Midbrain (tissue), 1 donor: Measurements from ENCODE around the gene MC3R.
"Not testable (repeated sequence)": the region's sequence is repeated elsewhere in the genome, so short reads cannot be mapped to it uniquely, and the experiment has no call there.

Experiments used
- DNase-seq: peaks from one replicate; lab custom pipeline; 2025; lab: John Stamatoyannopoulos, UW

MC3R gene

DNA sequence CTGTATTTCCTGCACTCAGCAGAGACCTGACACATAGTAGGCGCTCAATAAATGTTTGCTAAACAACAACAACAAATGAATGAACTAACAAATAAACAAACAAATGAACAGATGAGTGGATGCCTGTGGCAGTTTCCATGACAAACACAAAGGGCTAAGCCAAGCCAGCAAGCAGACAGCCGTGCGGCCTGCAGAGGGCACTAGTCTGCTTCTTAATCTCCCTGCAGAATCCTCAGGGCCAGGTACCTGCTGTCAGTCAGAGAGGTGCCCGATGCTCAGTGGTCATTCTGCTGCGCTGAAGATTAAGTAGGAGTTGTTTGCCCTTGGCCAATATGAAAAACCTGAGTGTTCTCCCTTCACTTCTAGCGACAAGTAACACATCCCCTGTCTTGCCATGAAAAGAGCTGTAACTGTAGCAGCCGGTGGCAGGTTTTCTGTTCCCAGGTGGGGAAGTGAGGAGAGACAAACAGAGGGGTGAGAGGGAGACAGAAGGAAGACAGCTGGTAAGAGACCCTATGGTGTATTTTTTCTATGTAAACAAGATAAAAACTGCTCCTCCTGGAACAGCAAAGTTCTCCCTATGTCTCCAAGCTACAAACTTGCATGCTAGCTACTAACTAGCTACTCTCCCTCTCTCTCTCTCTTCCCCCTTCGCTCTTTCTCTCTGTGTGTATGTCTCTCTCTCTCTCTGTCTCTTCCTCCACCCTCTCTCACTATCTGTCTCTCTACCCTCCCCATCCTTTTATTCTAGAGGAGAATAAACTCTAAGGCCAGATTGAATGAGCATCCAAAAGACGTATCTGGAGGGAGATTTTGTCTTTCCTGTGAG, at the start of gene MC3R:
MC3R (plus strand) TSS at position 779 of the 829 bp plus-strand sequence. CDS start 112 bp downstream, outside the sequence.
- peak; percentile 20 for DNase-seq

DNA sequence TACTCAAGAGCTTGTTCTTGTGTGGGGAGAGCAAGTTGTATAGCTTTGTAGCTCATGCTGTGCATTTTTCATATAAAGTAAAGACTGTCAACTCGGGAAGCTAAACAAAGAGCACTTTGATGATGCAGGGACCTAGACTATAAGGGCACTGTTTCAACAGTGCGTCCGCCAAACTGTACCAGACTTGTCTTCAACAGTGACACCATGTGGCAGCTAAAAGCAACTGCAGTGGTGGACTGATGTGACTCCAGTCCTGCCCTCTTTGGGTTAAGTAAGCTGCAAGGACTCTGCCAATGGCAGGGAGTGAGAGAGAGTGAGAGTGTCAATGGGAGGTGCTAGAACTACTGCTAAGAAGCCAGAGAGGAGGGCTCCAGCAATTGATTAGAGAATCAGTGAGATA, 48.1 kb upstream of the MC3R start:
- DNase-seq, result no peak

DNA sequence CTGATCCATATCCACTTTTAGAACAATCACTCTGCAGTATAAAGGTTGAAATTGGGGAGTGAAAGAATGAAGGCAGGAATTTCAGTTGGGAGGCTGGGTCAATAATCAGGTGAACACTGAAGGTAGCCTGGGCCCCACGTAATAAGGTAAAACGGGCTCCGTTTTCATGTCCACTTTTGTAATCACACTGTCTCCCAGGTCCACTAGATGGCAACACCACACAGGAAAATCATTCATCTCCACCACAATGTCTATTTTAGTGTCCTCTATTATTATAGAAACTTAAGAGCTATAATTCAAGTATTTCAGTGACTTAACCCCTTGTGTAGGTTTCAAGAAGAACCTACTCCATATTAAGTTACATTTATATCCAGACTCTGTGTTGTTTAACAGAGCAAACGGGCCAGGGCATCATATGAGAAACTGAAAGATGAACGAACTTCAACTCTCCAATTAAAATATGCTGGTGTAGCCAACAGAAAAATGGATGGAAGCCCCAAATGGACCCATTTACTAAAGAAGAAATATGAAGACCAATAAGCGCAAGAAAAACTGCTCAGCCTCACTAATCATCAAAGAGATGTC, 45.9 kb upstream of the MC3R start:
- DNase-seq, result peak; percentile 33

- no peak for DNase-seq
These were observed 44.3 kb upstream of the MC3R start for GRCh38 chr20:56204206-56204605.

GRCh38 chr20:56205346-56205745, 43.2 kb upstream of the MC3R start:
- DNase-seq, result no peak

- no peak for DNase-seq
These were observed 40.9 kb upstream of the MC3R start for GRCh38 chr20:56207656-56208055.

- no peak for DNase-seq
These were observed 40.4 kb upstream of the MC3R start for GRCh38 chr20:56208121-56208520.

DNA sequence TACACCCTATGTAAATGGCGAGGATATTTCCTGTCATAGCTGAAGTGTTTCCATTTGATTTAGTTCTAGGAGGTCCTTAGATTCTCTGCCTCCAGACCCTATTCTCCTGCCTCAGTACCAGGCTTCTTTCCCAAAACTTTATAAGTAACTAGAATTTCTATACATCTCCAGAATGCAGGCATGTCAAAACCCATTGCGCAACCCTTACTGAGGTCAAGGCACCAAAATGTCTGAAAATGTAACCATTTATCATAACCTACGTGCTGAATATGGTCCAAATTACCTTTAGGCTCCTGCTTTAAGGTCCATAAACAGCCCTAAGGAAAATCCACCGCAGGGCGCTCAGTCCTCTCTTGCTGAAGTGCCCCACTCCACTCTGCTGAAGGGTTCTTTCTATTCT, 37.5 kb upstream of the MC3R start:
- no peak for DNase-seq

DNA sequence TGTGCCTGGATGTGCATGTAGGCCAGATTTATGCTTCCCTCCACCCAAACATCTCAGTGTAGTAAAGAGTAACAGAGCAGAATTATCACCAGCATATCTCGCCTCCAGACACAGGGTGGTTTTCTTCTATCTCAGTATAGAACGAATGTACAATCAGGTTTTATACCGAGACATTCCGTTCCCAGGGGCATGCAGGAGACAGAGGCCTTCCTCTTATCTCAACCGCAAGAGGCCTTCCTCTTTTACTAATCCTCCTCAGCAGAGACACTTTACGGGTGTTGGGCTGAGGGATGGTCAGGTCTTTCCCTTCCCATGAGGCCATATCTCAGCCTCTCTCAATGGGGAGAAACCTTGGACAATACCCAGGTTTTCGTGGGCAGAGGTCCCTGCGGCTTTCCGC, 36.4 kb upstream of the MC3R start:
- no peak for DNase-seq

DNA sequence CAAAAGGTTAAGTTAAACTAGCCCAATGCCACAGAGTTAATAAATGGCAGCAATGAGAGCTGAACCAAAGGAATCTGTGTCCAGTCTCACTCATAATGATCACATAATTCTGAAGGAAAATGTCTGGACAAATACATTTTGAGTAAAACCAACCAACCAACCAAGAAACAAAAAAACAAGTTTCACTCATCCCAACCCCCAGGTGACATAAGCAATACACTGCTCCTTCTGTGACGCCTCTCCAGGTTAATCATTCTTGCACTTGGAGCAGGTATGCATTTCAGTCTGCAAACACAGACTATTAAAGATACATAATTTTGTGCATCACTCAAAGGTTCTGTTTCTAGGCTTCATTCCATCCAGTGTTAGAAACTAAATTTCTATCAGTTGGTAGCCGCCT, 35.2 kb upstream of the MC3R start:
- no peak for DNase-seq

DNA sequence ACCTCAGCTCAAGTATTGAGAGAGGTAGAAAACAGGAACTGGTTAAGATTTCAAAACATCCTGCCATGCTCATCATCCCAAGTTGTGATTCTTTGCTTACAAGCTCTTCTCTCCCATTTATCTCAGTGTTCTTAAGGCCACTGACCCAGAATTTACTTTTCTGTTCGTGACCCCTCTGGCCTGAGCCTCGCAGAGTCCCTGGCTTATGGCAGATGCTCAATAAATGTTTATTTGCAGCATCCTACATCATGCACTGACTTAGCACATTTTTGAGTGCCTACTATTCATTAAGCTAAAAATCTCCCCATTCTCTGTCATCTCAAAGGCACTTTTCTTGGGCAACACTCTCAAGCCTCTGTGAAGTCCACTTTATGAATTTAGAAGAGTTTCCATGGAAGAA, 33.4 kb upstream of the MC3R start:
- DNase-seq, result no peak

GRCh38 chr20:56217829-56218228, 30.7 kb upstream of the MC3R start:
- no peak for DNase-seq

DNA sequence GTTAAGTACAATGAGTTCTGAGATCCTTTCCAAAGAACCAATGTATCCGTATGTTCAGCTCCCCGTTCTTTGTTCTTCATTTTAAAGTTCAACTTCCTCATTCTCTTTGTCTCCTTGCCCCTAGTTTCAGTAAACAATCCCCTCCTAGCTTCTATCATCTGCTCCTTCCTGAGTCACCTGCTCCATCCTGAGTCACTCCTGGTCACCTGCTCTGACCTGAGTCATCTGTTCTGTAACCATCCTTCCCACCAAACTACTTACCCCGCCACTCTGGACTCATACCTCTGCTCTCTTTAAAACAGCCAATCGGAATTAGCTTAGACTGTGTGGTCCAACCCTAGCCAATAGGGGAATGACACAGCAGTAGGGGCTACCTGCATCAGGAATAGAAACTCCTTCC, 27.3 kb upstream of the MC3R start:
- DNase-seq, result not testable (repeated sequence)

- DNase-seq, result no peak
These were observed 26.3 kb upstream of the MC3R start for GRCh38 chr20:56222201-56222600.

- DNase-seq, result no peak
These were observed 25.6 kb upstream of the MC3R start for GRCh38 chr20:56222945-56223344.

DNA sequence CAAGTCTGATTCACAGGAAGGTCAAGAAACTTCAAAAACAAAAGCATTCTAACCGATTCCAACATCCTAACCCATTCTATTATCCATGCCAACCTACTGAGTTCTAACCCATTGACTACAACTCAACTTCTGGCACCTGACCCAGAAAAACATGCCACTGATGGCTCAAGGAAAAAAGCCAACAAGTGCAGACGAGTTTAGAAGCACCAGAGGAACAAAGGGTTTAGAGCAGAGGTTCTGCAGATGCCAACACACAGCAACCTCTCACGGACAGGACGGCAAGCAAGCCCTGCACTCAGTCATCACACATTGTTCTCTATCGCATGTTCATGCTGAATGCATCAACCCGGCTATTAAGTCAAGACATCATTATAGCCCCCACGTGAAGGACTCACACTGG, 25.2 kb upstream of the MC3R start:
- no peak for DNase-seq

DNA sequence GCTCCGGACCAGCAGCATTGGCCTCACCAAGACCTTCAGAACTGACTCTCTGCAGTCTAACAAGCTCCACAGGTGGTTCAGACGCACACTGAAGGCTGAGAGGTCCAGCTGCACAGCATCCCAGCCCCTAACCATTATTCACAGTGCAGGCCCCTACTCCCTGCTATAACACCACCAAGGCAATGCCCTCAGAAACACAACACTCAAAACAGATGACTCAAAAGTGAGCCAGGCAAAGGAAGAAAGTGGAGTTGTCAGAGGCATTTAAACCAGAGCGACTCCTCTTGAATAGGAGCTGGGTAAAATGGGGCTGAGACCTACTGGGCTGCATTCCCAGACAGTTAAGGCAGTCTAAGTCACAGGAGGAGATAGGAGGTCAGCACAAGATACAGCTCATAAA, 20.5 kb upstream of the MC3R start:
- no peak for DNase-seq

- DNase-seq, result no peak
These were observed 18.7 kb upstream of the MC3R start for GRCh38 chr20:56229812-56230211.

DNA sequence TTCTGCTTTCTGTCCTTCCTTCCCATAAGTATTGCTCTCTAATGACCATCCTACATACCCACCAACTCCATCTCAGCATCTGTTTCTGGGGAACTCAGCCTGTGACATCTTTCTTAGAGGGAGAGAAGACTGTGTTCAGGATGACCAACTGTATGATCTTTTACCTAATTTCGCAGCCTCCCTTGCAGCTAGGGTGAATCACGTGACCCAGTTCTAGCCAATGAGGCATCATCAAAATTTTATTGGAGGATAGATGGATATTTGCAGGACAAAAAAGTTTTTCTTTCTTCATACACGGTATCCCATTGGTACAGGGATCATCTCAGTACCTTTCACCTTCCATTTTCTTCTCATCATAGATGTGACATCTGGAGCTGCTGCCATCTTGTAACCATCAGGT, 14.4 kb upstream of the MC3R start:
- no peak for DNase-seq

- DNase-seq, result no peak
These were observed 11.2 kb upstream of the MC3R start for GRCh38 chr20:56237335-56237734.

GRCh38 chr20:56244259-56244658, 4.3 kb upstream of the MC3R start:
- DNase-seq, result no peak

DNA sequence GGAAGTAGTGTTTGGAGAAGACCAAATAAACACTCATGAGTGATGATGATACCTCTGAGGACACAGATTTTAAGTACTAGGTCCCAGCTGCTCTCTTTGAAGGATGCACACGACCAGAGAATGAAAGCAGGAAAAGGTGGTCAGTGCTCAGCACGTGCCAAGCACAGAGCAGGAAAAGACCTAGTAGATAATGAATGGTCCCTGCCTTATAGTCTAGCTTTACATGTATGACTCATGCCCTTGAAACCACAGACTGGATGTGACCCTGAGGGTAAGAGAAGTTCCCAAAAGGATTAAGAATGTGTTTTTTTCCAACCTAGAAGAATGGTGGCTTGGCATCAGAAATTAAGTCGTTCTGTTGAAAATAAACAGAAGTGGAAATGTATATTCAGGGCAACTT, 2.8 kb upstream of the MC3R start:
- DNase-seq, result no peak

- no peak for DNase-seq
These were observed 868 bp downstream of the MC3R start for GRCh38 chr20:56249244-56249955.
